Activated CD4-positive, alpha-beta T cell treated with anti-CD3 and anti-CD28 coated beads for 4 hours (primary cell): Measurements from ENCODE around the gene ATOX1.
"Not testable (repeated sequence)": the region's sequence is repeated elsewhere in the genome, so short reads cannot be mapped to it uniquely, and the experiment has no call there.

Experiments used
- DNase-seq, 2 donors: peaks; one replicate each; pipeline ENCODE4 v3.0.0-alpha.2; 2020

Gene ATOX1

GRCh38 chr5:151729597-151729996 is 28.8 kb downstream of the ATOX1 start:
- DNase-seq: not testable (repeated sequence)

GRCh38 chr5:151724360-151724759 is 34.1 kb downstream of the ATOX1 start:
- DNase-seq: no peak

- DNase-seq: no peak
Observed at GRCh38 chr5:151722546-151722945, 35.9 kb downstream of the ATOX1 start.

- no peak for DNase-seq
Observed at GRCh38 chr5:151721812-151722391, 36.5 kb downstream of the ATOX1 start.

GRCh38 chr5:151721087-151721646 is 37.3 kb downstream of the ATOX1 start:
- no peak for DNase-seq

GRCh38 chr5:151720215-151720614 is 38.2 kb downstream of the ATOX1 start:
- no peak for DNase-seq

- DNase-seq: no peak
Observed at GRCh38 chr5:151719228-151720000, 39.0 kb downstream of the ATOX1 start.

- DNase-seq: no peak
Observed at GRCh38 chr5:151718646-151719045, 39.8 kb downstream of the ATOX1 start.

- DNase-seq: no peak
Observed at GRCh38 chr5:151718153-151718552, 40.3 kb downstream of the ATOX1 start.

GRCh38 chr5:151717416-151717815 is 41.0 kb downstream of the ATOX1 start:
- no peak for DNase-seq

GRCh38 chr5:151709109-151709735 is 49.2 kb downstream of the ATOX1 start:
- DNase-seq: no peak

GRCh38 chr5:151708126-151708525 is 50.3 kb downstream of the ATOX1 start:
- no peak for DNase-seq

- DNase-seq: no peak
Observed at GRCh38 chr5:151707567-151707966, 50.9 kb downstream of the ATOX1 start.

- DNase-seq: no peak
Observed at GRCh38 chr5:151706906-151707305, 51.5 kb downstream of the ATOX1 start.

- DNase-seq: no peak
Observed at GRCh38 chr5:151703780-151704179, 54.7 kb downstream of the ATOX1 start.

- DNase-seq: no peak
Observed at GRCh38 chr5:151703227-151703626, 55.2 kb downstream of the ATOX1 start.

- no peak for DNase-seq
Observed at GRCh38 chr5:151700820-151701219, 57.6 kb downstream of the ATOX1 start.

- no peak for DNase-seq
Observed at GRCh38 chr5:151700296-151700695, 58.1 kb downstream of the ATOX1 start.

- DNase-seq: no peak
Observed at GRCh38 chr5:151699071-151699901, 59.1 kb downstream of the ATOX1 start.

- DNase-seq: not testable (repeated sequence)
Observed at GRCh38 chr5:151698081-151698480, 60.4 kb downstream of the ATOX1 start.

GRCh38 chr5:151697452-151697851 is 61.0 kb downstream of the ATOX1 start:
- DNase-seq: no peak

GRCh38 chr5:151696470-151697061 is 61.9 kb downstream of the ATOX1 start:
- DNase-seq: no peak

GRCh38 chr5:151695464-151695863 is 63.0 kb downstream of the ATOX1 start:
- no peak for DNase-seq
